WI38 (cell line): Measurements from ENCODE around the gene MED8.
A peak's percentile ranks its signal among the peaks of the same experiment; 100 is the strongest.

Experiments
- H3K4me3 ChIP-seq: 2 replicates; pipeline ENCODE4 v1.5.1; 2011; ENCODE audit warnings: low read depth, mild to moderate bottlenecking, control low read depth, low read length
- CTCF ChIP-seq: IDR thresholded peaks from 2 replicates; pipeline ENCODE4 v1.5.1; 2012; ENCODE audit warnings: low read depth, mild to moderate bottlenecking, control low read depth, low read length

MED8 gene

DNA sequence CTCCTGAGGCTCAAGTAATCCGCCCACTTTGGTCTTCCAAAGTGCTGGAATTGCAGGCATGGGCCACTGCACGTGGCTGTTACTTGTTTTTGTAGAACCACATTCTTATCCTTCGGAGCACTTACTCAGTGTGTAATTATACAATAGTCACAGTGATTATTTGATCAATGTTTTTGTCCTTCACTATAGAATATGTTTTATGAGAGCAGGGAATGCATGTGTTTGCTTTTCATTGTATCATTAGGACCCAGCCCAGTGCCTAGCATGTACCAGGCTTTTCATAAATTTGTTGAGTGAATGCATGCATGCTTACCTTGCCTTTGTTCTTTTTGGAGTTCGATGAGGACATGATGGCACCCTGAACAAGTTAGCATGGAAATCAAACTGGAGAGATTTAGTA is 5.9 kb upstream of the MED8 start:
- no peak for TF ChIP-seq CTCF
- no peak overlapping the region for H3K4me3 ChIP-seq

- TF ChIP-seq CTCF, result no peak
- no peak overlapping the region for H3K4me3 ChIP-seq
Measured at GRCh38 chr1:43392702-43393101, 3.1 kb upstream of the MED8 start.

DNA sequence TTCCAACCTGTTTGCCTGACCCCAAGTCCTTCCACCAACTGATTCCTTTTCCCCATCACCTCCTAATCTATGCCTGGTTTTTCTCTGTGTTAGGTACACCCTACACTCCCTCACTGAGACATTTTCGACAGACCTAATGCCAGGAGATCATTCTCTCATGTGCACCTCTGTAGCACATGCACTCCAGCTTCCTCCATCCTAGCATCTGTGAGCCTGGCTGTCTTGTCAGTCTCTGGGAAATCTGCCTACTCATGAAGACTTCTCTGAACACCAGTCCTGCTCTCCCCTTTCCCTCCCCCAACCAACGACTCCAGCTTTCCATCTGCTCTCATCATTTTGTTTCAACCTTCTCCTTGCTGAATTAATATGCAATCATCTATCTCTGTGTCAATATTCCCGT is 987 bp downstream of the MED8 start:
- TF ChIP-seq CTCF, result no peak
- peak overlapping the region; percentile 77 for H3K4me3 ChIP-seq

GRCh38 chr1:43387976-43388599 is 1.5 kb downstream of the MED8 start:
- no peak for TF ChIP-seq CTCF
- peak overlapping the region; percentile 77 for H3K4me3 ChIP-seq

GRCh38 chr1:43386676-43387075 is 2.9 kb downstream of the MED8 start:
- TF ChIP-seq CTCF, result no peak
- no peak overlapping the region for H3K4me3 ChIP-seq

DNA sequence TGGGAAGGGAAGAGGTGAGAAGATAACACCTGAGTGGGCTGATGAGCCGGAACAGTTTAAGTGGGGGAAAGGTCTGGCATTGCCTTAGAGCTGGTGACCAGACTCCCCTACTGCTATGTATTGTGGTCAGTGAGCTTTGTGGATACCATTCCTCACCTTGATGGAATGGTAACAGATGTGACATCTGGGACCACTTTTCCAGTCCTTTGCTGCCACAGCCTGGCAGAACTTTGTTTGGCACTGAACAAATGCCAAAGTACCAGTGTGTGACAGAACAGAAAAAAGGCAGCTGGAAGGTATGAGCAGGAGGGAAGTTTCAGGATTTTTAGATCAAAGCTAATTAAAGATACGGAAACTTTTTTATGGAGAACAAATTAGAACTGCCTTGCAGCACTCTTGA is 6.2 kb downstream of the MED8 start:
- no peak for TF ChIP-seq CTCF
- no peak overlapping the region for H3K4me3 ChIP-seq

DNA sequence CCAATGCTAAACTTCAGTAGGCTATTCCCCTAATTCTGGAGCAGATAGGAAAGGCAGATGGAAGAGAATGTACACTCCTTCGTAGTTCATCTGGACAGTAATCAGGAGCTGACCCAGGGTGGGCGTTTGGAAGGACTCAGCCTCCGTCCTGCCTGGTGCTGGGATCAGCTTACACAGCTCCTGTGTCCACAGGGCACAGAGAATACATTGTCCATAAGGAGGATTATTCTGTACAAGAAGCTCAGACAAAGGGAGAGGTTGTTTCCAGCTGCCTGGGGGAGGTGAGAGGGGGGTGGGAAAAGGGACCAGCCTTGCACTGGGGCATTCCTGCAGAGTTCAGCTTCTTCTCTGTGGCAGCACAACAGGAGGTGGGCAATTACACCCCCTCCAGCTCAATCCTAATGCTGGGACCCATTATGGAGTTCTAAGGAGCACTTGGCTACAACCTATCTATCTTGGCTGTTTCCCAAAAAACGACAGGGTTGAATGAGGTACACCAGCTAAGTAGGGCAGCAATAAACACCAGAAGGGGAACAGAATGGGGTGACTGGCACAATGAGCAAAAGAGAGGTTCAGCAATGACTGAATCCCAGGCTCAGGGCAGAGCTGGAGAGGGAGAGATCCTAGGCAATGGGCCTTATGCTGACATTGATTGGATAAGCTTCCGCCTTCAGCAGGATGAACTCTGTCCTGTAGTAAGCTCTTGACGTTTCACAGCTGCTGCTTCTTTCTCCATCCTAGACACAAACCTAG is 7.4 kb downstream of the MED8 start:
- no peak for TF ChIP-seq CTCF
- H3K4me3 ChIP-seq, result no peak overlapping the region
